ENCODE data around the gene SYMPK.
A peak's percentile ranks its signal among the peaks of the same experiment; 100 is the strongest.
"Not testable (repeated sequence)": the region's sequence is repeated elsewhere in the genome, so short reads cannot be mapped to it uniquely, and the experiment has no call there.

Gene SYMPK

GRCh38 chr19:45800070-45800553 is 62.8 kb downstream of the SYMPK start:
- no peak for DNase-seq

- DNase-seq = not testable (repeated sequence)
Observed at GRCh38 chr19:45799541-45799940, 63.4 kb downstream of the SYMPK start.

GRCh38 chr19:45798995-45799517 is 63.9 kb downstream of the SYMPK start:
- DNase-seq = peak; percentile 43

- DNase-seq = no peak
Observed at GRCh38 chr19:45794627-45795026, 68.3 kb downstream of the SYMPK start.

- DNase-seq = no peak
Observed at GRCh38 chr19:45793876-45794275, 69.1 kb downstream of the SYMPK start.

- DNase-seq = no peak
Observed at GRCh38 chr19:45793178-45793564, 69.8 kb downstream of the SYMPK start.

- peak; percentile 100 for DNase-seq
Observed at GRCh38 chr19:45792470-45793177, 70.3 kb downstream of the SYMPK start, which contains the start of gene DMWD. Gene DMWD, minus strand, starts transcription at chr19:45792845. Its CDS starts 89 bp downstream, at chr19:45792756.

- DNase-seq = no peak
Observed at GRCh38 chr19:45791744-45792469, 71.0 kb downstream of the SYMPK start.

GRCh38 chr19:45790942-45791341 is 72.0 kb downstream of the SYMPK start:
- DNase-seq = no peak

GRCh38 chr19:45789035-45789786 is 73.7 kb downstream of the SYMPK start:
- no peak for DNase-seq

- DNase-seq = no peak
Observed at GRCh38 chr19:45786533-45786894, 76.4 kb downstream of the SYMPK start.

GRCh38 chr19:45785781-45786532 is 77.0 kb downstream of the SYMPK start:
- DNase-seq = no peak

- no peak for DNase-seq
Observed at GRCh38 chr19:45785097-45785496, 77.8 kb downstream of the SYMPK start.

GRCh38 chr19:45784096-45784495 is 78.9 kb downstream of the SYMPK start:
- no peak for DNase-seq

- no peak for DNase-seq
Observed at GRCh38 chr19:45782820-45783785, 79.8 kb downstream of the SYMPK start.

GRCh38 chr19:45782162-45782691 is 80.7 kb downstream of the SYMPK start, which contains the start of gene DMPK:
Gene DMPK, minus strand, starts transcription at chr19:45782490. Its CDS starts 138 bp downstream, at chr19:45782352.
- no peak for DNase-seq

- no peak for DNase-seq
Observed at GRCh38 chr19:45781214-45782161, 81.5 kb downstream of the SYMPK start.

GRCh38 chr19:45780448-45781213 is 82.3 kb downstream of the SYMPK start:
- no peak for DNase-seq

- DNase-seq = no peak
Observed at GRCh38 chr19:45780146-45780447, 82.8 kb downstream of the SYMPK start.

Measured in stimulated activated CD4-positive, alpha-beta T cell treated with anti-CD3 and anti-CD28 coated beads, Interleukin-1b, Interleukin-23, amount 100 ng/mL, for 48 hours (primary cell).